Spleen (tissue), 7 donors: Measurements from ENCODE around the gene DICER1.

Source experiments
- CTCF ChIP-seq, 11 experiments: fragments of 200-600 bp in 7 of 11; fragments of 450-650 bp in 4 of 11; sonication (generic) in 4 of 11; IDR thresholded peaks in 8 of 11; conservative IDR thresholded peaks in 3 of 11; 1 replicate in 7 of 11; 2 replicates in 4 of 11; pipeline versions ENCODE4 v1.4.0 to v1.8.0; 2016 to 2021; ENCODE audit warnings: antibody characterized with exemption in 11 of 11, inconsistent platforms in 4 of 11, mild to moderate bottlenecking in 1 of 11
- POLR2A ChIP-seq, 3 donors: fragments of 450-650 bp; IDR thresholded peaks; one replicate each; pipeline ENCODE4 v1.5.1; 2017; ENCODE audit warnings: antibody characterized with exemption in 3 of 3, mild to moderate bottlenecking in 1 of 3
- donor health status: DM: no; HTN: no; CAD: no; lungs with moderate emphysema.
- donor health status: DM: no; HTN: no; CAD: no.
- donor health status: DM: no; HTN: no; CAD: no.

DNA sequence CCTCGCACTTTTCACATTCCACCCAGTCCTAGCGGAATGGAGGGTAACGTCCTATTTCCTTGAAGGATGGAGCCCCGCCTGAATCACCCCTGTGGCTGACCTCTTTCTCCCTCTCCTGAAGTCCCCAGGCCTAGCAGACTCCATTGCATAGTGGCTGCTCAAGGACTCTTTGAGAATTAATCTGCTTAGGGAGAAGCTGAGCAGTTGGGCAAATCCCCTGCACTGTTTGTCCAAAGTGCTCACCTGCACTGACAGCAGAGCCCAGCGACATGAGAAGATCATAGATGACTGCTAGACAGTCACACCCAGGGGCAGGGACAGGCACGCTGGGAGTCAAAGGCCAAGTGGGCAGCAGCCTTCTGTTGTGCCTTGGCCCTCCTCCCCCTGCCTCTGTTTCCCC is 37.7 kb upstream of the DICER1 start:
- no peak for TF ChIP-seq CTCF (IDR thresholded peaks at IDR 0.05 in 8 of 11, conservative IDR thresholded peaks at IDR 0.05 in 3 of 11)
- no peak for TF ChIP-seq POLR2A (IDR thresholded peaks at IDR 0.05)
